Activated CD8-positive, alpha-beta T cell treated with anti-CD3 and anti-CD28 coated beads, Interleukin-2, amount 10 ng/mL, durations not matched to agents 7 days and 5 days (primary cell): ENCODE data around the gene KCTD16. TPM values are rescaled to one million over a fixed set of nuclear protein-coding genes. Genes with fewer than 3 reads are reported as not detected.

Source experiments
- ATAC-seq: fragments of 150-1000 bp; cut with Tn5 transposase; one replicate; pipeline ENCODE4 v1.10.0; 2021; ENCODE audit warnings: moderate library complexity
- CTCF ChIA-PET: fragments of 350-600 bp; sonication (Branson Sonifier 250); formaldehyde crosslinking; loops from one replicate; lab custom pipeline; 2021; ENCODE audit warnings: antibody characterized with exemption; lab: Charles Lee
- POLR2A ChIA-PET: fragments of 350-600 bp; sonication (Branson Sonifier 250); formaldehyde crosslinking; loops from one replicate; lab custom pipeline; 2021; ENCODE audit warnings: antibody characterized with exemption; lab: Charles Lee
- DNase-seq: peaks from one replicate; pipeline ENCODE4 v3.0.0-alpha.2; 2020
- H3K27ac Mint-ChIP-seq: one replicate; pipeline ENCODE4 v1.8.0; 2021; ENCODE audit warnings: mild to moderate bottlenecking, mixed read lengths
- H3K27me3 Mint-ChIP-seq: one replicate; pipeline ENCODE4 v1.8.0; 2021; ENCODE audit warnings: low read depth, mixed read lengths
- H3K36me3 Mint-ChIP-seq: one replicate; pipeline ENCODE4 v1.8.0; 2021; ENCODE audit warnings: low read depth, mixed read lengths
- H3K4me1 Mint-ChIP-seq: one replicate; pipeline ENCODE4 v1.8.0; 2021; ENCODE audit warnings: low read depth, mixed read lengths
- H3K4me3 Mint-ChIP-seq: one replicate; pipeline ENCODE4 v1.8.0; 2021; ENCODE audit warnings: mild to moderate bottlenecking, mixed read lengths
- H3K9me3 Mint-ChIP-seq: one replicate; pipeline ENCODE4 v1.8.0; 2022; ENCODE audit warnings: mixed read lengths; ENCODE audit not compliant: insufficient read depth
- total RNA-seq, 2 experiments: library from RNA; stranded (reverse); gene quantifications; one replicate each; pipeline ENCODE4 v1.2.3, GENCODE V29; 2021

Gene KCTD16
- total RNA-seq, 2 experiments from 2014 or later, result 0.08 TPM; not detected in 1

- no peak overlapping the region for H3K4me3 Mint-ChIP-seq
- ChIA-PET POLR2A (no interaction called here), CTCF (interaction anchor here (10.2 kb wide), 1 partner anchor 22 kb away, joined by 129 read pairs; no protein-coding TSS in a partner anchor)
- H3K27me3 Mint-ChIP-seq, result peaks cover 3% of the 10 kb centered on the region
- no peak overlapping the region for H3K27ac Mint-ChIP-seq
- DNase-seq (no peak), ATAC-seq (no peak)
- H3K9me3 Mint-ChIP-seq, result no peaks in the 10 kb centered on the region
- H3K4me1 Mint-ChIP-seq, result peaks cover 37% of the 10 kb centered on the region
- H3K36me3 Mint-ChIP-seq, result peaks cover 45% of the 10 kb centered on the region
These were observed 2.7 kb upstream of the KCTD16 start for GRCh38 chr5:144167998-144168397.

- Mint-ChIP-seq H3K9me3 (no peaks in the 10 kb centered on the region), H3K36me3 (peaks cover 33% of the 10 kb centered on the region), H3K4me1 (peaks cover 37% of the 10 kb centered on the region), H3K4me3 (peak overlapping the region; percentile 93), H3K27ac (peak overlapping the region; percentile 88), H3K27me3 (peaks cover 8% of the 10 kb centered on the region)
- POLR2A ChIA-PET, result interaction anchor here (1.2 to 3.3 kb wide), 6 partner anchors 11 to 25 kb away, joined by 3 to 30 read pairs (median 6); no protein-coding TSS in a partner anchor
- DNase-seq (no peak), ATAC-seq (no peak)
- CTCF ChIA-PET, result interaction anchor here (0.9 to 10.2 kb wide), 7 partner anchors 10 to 767 kb away, joined by 3 to 129 read pairs (median 4); partner anchors contain the start of gene NR3C1
These were observed 783 bp upstream of the KCTD16 start for GRCh38 chr5:144169904-144170275.

- ChIA-PET POLR2A (interaction anchor here (0.9 kb wide), 1 partner anchor 18 kb away, joined by 3 read pairs; no protein-coding TSS in a partner anchor), CTCF (interaction anchor here (10.2 kb wide), 1 partner anchor 16 kb away, joined by 129 read pairs; no protein-coding TSS in a partner anchor)
- H3K4me3 Mint-ChIP-seq, result no peak overlapping the region
- DNase-seq, result no peak
- H3K27ac Mint-ChIP-seq, result no peak overlapping the region
- H3K27me3 Mint-ChIP-seq, result peaks cover 8% of the 10 kb centered on the region
- ATAC-seq, result no peak
- peaks cover 32% of the 10 kb centered on the region for H3K4me1 Mint-ChIP-seq
- H3K9me3 Mint-ChIP-seq, result no peaks in the 10 kb centered on the region
- peaks cover 10% of the 10 kb centered on the region for H3K36me3 Mint-ChIP-seq
These were observed 3.1 kb downstream of the KCTD16 start for GRCh38 chr5:144173766-144174165.

GRCh38 chr5:144177548-144177947 lies 6.9 kb downstream of the KCTD16 start:
- no peaks in the 10 kb centered on the region for H3K36me3 Mint-ChIP-seq
- H3K9me3 Mint-ChIP-seq, result no peaks in the 10 kb centered on the region
- H3K4me1 Mint-ChIP-seq, result peaks cover 13% of the 10 kb centered on the region
- H3K27ac Mint-ChIP-seq, result no peak overlapping the region
- no peak overlapping the region for H3K4me3 Mint-ChIP-seq
- ChIA-PET POLR2A (no interaction called here), CTCF (no interaction called here)
- ATAC-seq (no peak), DNase-seq (no peak)
- H3K27me3 Mint-ChIP-seq, result peaks cover 8% of the 10 kb centered on the region

DNA sequence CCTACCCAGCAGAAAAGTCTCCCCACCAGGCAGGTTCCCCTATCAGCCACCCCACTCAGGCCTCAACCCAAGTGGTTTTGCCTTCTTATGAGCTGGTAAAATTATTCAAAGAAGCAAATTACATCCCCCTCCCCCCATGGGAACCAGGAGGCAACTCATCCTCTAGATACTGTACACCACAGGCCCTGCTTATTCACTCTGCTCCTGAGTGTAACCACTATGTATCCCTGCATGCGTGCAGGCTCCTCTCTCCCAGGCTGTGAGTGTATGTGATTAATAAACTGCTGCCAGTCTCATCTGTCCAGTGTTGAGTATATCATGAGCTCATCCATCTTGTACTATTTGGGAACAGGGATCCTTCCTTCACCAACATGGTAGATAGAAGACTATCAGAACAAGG lies 8.6 kb downstream of the KCTD16 start:
- DNase-seq (no peak), ATAC-seq (no peak)
- H3K4me3 Mint-ChIP-seq, result no peak overlapping the region
- H3K27ac Mint-ChIP-seq, result no peak overlapping the region
- H3K27me3 Mint-ChIP-seq, result peaks cover 2% of the 10 kb centered on the region
- CTCF ChIA-PET, result interaction anchor here (1.3 to 3.5 kb wide), 3 partner anchors 9 to 14 kb away, joined by 3 to 16 read pairs (median 7); no protein-coding TSS in a partner anchor
- POLR2A ChIA-PET, result no interaction called here
- no peaks in the 10 kb centered on the region for H3K36me3 Mint-ChIP-seq
- H3K9me3 Mint-ChIP-seq, result no peaks in the 10 kb centered on the region
- peaks cover 17% of the 10 kb centered on the region for H3K4me1 Mint-ChIP-seq

GRCh38 chr5:144183254-144183889 lies 12.7 kb downstream of the KCTD16 start:
- ChIA-PET CTCF (interaction anchor here (0.6 to 1.4 kb wide), 4 partner anchors 9 to 578 kb away, joined by 3 to 9 read pairs (median 4); partner anchors contain the start of genes KCTD16 and YIPF5), POLR2A (interaction anchor here (1.3 kb wide), 1 partner anchor 13 kb away, joined by 4 read pairs; the partner anchor contains the start of genes KCTD16 and YIPF5)
- Mint-ChIP-seq H3K9me3 (no peaks in the 10 kb centered on the region), H3K27ac (no peak overlapping the region), H3K4me3 (no peak overlapping the region), H3K27me3 (no peaks in the 10 kb centered on the region), H3K36me3 (no peaks in the 10 kb centered on the region), H3K4me1 (peaks cover 43% of the 10 kb centered on the region)
- ATAC-seq, result no peak
- DNase-seq, result no peak

GRCh38 chr5:144187699-144188294 lies 17.1 kb downstream of the KCTD16 start:
- Mint-ChIP-seq H3K4me1 (peaks cover 72% of the 10 kb centered on the region), H3K36me3 (no peaks in the 10 kb centered on the region), H3K27ac (peak overlapping the region; percentile 84), H3K27me3 (no peaks in the 10 kb centered on the region), H3K4me3 (peak overlapping the region; percentile 57), H3K9me3 (no peaks in the 10 kb centered on the region)
- ChIA-PET POLR2A (interaction anchor here (0.9 to 2.4 kb wide), 4 partner anchors 18 to 1185 kb away, joined by 3 to 28 read pairs (median 6); partner anchors contain the start of genes KCTD16 and YIPF5), CTCF (interaction anchor here (1.1 to 9.8 kb wide), 9 partner anchors 9 to 1185 kb away, joined by 3 to 129 read pairs (median 6); partner anchors contain the start of genes KCTD16 and YIPF5)
- peak; percentile 92 for DNase-seq
- peak; percentile 74 for ATAC-seq

DNA sequence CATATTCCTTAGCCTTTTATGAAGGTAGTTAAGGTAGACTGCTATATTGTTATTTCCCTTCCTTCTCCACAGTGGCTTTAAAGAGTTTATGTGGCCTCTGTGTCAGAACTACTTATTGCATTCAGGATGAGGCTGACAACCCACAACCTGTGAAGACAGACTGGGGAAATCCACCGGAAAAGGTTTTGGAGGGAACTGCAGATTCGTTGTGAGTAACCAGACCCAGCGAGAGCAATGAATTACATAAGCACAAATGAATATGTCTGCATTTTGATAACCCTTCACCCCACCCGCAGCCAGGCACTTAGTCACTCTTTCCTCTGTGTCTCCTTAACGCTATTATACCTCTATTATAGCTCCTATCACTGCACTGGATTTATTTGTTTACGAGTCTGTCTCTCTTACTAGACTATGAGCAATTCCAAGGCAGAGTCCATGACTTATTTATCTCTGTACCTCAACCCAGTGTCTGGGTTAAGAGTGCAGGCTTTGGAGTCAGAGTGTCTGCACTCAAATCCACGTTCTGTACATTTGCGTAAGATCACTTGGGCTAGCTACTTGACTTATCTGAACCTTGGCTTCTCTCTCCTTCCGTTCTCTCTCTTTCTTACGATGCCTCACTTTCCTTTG lies 19.2 kb downstream of the KCTD16 start:
- H3K4me3 Mint-ChIP-seq, result peak overlapping the region; percentile 57
- no peaks in the 10 kb centered on the region for H3K36me3 Mint-ChIP-seq
- ChIA-PET POLR2A (interaction anchor here (3.6 kb wide), 1 partner anchor 20 kb away, joined by 30 read pairs; the partner anchor contains the start of genes KCTD16 and YIPF5), CTCF (interaction anchor here (0.6 to 9.8 kb wide), 7 partner anchors 14 to 1301 kb away, joined by 3 to 129 read pairs (median 5); partner anchors contain the start of genes KCTD16 and YIPF5)
- DNase-seq, result peak; percentile 82
- ATAC-seq, result peak; percentile 69
- H3K4me1 Mint-ChIP-seq, result peaks cover 63% of the 10 kb centered on the region
- no peaks in the 10 kb centered on the region for H3K9me3 Mint-ChIP-seq
- no peaks in the 10 kb centered on the region for H3K27me3 Mint-ChIP-seq
- H3K27ac Mint-ChIP-seq, result peak overlapping the region; percentile 85

GRCh38 chr5:144191531-144191930 lies 20.9 kb downstream of the KCTD16 start:
- Mint-ChIP-seq H3K4me1 (peaks cover 51% of the 10 kb centered on the region), H3K36me3 (no peaks in the 10 kb centered on the region), H3K27me3 (no peaks in the 10 kb centered on the region), H3K9me3 (no peaks in the 10 kb centered on the region), H3K4me3 (no peak overlapping the region), H3K27ac (no peak overlapping the region)
- DNase-seq (no peak), ATAC-seq (no peak)
- ChIA-PET POLR2A (interaction anchor here (0.7 to 3.6 kb wide), 3 partner anchors 18 to 542 kb away, joined by 3 to 30 read pairs (median 7); partner anchors contain the start of genes KCTD16 and YIPF5), CTCF (interaction anchor here (0.6 to 9.8 kb wide), 25 partner anchors 9 to 1303 kb away, joined by 3 to 129 read pairs (median 4); partner anchors contain the start of genes KCTD16 and YIPF5)

DNA sequence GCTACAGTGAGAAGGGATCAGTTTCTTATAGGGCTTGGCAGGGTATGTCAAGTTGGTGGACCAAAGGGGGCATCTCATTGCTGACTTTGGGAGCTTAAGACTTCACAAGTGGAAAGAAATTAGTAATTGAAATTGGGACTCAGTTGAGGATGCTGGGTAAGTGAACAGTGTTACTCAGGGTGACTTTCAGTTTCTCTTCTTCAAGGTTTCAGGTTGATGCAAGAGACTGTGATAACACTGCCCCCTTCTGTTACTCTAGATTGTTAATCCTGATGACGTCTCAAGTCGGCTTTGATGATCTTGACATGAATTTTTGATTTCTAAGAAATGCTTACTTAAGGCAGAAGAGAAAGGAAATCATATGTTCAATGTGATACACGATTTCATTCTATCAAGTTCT lies 21.3 kb downstream of the KCTD16 start:
- CTCF ChIA-PET, result interaction anchor here (0.6 to 9.8 kb wide), 26 partner anchors 8 to 1303 kb away, joined by 3 to 129 read pairs (median 4); partner anchors contain the start of genes KCTD16 and YIPF5
- DNase-seq (peak; percentile 67), ATAC-seq (peak; percentile 72)
- Mint-ChIP-seq H3K27ac (no peak overlapping the region), H3K4me1 (peaks cover 47% of the 10 kb centered on the region), H3K27me3 (no peaks in the 10 kb centered on the region), H3K9me3 (no peaks in the 10 kb centered on the region), H3K36me3 (no peaks in the 10 kb centered on the region), H3K4me3 (no peak overlapping the region)
- POLR2A ChIA-PET, result interaction anchor here (0.6 to 3.6 kb wide), 3 partner anchors 19 to 918 kb away, joined by 3 to 30 read pairs (median 3); partner anchors contain the start of genes KCTD16 and YIPF5

- ChIA-PET POLR2A (interaction anchor here (0.6 to 3.6 kb wide), 2 partner anchors 22 to 919 kb away, joined by 3 to 30 read pairs; partner anchors contain the start of genes KCTD16 and YIPF5), CTCF (interaction anchor here (0.9 to 9.8 kb wide), 12 partner anchors 11 to 1304 kb away, joined by 3 to 129 read pairs (median 6); partner anchors contain the start of genes KCTD16 and YIPF5)
- Mint-ChIP-seq H3K4me3 (no peak overlapping the region), H3K4me1 (peaks cover 40% of the 10 kb centered on the region), H3K27me3 (no peaks in the 10 kb centered on the region), H3K27ac (no peak overlapping the region), H3K36me3 (no peaks in the 10 kb centered on the region), H3K9me3 (no peaks in the 10 kb centered on the region)
- ATAC-seq, result no peak
- DNase-seq, result no peak
These were observed 22.0 kb downstream of the KCTD16 start for GRCh38 chr5:144192661-144193060.
